ENCODE measurements around the gene SSTR4.
"Not testable (repeated sequence)": the region's sequence is repeated elsewhere in the genome, so short reads cannot be mapped to it uniquely, and the experiment has no call there.

SSTR4 gene, protein sequence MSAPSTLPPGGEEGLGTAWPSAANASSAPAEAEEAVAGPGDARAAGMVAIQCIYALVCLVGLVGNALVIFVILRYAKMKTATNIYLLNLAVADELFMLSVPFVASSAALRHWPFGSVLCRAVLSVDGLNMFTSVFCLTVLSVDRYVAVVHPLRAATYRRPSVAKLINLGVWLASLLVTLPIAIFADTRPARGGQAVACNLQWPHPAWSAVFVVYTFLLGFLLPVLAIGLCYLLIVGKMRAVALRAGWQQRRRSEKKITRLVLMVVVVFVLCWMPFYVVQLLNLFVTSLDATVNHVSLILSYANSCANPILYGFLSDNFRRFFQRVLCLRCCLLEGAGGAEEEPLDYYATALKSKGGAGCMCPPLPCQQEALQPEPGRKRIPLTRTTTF

GRCh38 chr20:23034721-23035671, at the start of gene SSTR4:
Gene SSTR4 (plus strand): TSS chr20:23035312. CDS start chr20:23035484, 172 bp downstream.
- no peak for DNase-seq (ENCODE audit: extremely low read depth, low read depth)
- TF ChIP-seq, protein P1, sequence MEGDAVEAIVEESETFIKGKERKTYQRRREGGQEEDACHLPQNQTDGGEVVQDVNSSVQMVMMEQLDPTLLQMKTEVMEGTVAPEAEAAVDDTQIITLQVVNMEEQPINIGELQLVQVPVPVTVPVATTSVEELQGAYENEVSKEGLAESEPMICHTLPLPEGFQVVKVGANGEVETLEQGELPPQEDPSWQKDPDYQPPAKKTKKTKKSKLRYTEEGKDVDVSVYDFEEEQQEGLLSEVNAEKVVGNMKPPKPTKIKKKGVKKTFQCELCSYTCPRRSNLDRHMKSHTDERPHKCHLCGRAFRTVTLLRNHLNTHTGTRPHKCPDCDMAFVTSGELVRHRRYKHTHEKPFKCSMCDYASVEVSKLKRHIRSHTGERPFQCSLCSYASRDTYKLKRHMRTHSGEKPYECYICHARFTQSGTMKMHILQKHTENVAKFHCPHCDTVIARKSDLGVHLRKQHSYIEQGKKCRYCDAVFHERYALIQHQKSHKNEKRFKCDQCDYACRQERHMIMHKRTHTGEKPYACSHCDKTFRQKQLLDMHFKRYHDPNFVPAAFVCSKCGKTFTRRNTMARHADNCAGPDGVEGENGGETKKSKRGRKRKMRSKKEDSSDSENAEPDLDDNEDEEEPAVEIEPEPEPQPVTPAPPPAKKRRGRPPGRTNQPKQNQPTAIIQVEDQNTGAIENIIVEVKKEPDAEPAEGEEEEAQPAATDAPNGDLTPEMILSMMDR (IDR thresholded peaks at IDR 0.05; ENCODE audit: low read depth, low read length, missing control alignments), result no peak
- H3K4me3 ChIP-seq (replicated peaks; ENCODE audit: low read depth, low read length), result no peak within 1 kb of the TSS

- H3K4me3 ChIP-seq (replicated peaks; ENCODE audit: low read depth, low read length), result no peak overlapping the region
- DNase-seq (ENCODE audit: extremely low read depth, low read depth), result no peak
- TF ChIP-seq, protein P1 (IDR thresholded peaks at IDR 0.05; ENCODE audit: low read depth, low read length, missing control alignments), result no peak
These were observed 48.5 kb upstream of the SSTR4 start for GRCh38 chr20:22986601-22987000.

DNA sequence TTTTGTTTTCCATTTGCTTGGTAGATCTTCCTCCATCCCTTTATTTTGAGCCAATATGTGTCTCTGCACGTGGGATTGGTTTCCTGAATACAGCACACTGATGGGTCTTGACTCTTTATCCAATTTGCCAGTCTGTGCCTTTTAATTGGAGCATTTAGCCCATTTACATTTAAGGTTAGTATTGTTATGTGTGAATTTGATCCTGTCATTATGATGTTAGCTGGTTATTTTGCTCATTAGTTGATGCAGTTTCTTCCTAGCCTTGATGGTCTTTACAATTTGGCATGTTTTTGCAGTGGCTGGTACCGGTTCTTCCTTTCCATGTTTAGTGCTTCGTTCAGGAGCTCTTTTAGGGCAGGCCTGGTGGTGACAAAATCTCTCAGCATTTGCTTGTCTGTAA, 43.7 kb upstream of the SSTR4 start:
- not testable (repeated sequence) for DNase-seq (ENCODE audit: extremely low read depth, low read depth); H3K4me3 ChIP-seq (replicated peaks; ENCODE audit: low read depth, low read length)

DNA sequence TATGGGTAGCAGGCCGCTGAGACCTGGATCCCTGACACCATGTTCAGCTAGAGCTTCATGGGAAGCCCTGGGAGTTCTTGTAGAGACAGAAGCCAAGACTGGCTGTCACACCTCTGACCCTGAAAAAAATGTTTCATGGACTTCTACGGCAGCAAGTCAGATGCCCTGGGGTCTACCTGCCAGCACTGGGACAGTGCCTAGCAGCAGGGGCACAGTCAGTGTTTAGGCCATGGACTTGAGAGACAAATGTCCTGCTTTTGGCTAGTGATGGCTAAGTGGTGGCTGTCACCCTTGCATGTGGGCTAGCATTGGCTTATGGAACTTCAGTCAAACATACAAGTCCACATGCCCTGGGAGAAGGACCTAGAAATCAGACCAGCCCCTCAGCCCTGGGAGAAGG, 41.3 kb upstream of the SSTR4 start:
- no peak overlapping the region for H3K4me3 ChIP-seq (replicated peaks; ENCODE audit: low read depth, low read length)
- no peak for DNase-seq (ENCODE audit: extremely low read depth, low read depth)
- TF ChIP-seq, protein P1 (IDR thresholded peaks at IDR 0.05; ENCODE audit: low read depth, low read length, missing control alignments), result no peak

- no peak overlapping the region for H3K4me3 ChIP-seq (replicated peaks; ENCODE audit: low read depth, low read length)
- DNase-seq (ENCODE audit: extremely low read depth, low read depth), result no peak
- TF ChIP-seq, protein P1 (IDR thresholded peaks at IDR 0.05; ENCODE audit: low read depth, low read length, missing control alignments), result no peak
These were observed 39.2 kb upstream of the SSTR4 start for GRCh38 chr20:22995923-22996322.

DNA sequence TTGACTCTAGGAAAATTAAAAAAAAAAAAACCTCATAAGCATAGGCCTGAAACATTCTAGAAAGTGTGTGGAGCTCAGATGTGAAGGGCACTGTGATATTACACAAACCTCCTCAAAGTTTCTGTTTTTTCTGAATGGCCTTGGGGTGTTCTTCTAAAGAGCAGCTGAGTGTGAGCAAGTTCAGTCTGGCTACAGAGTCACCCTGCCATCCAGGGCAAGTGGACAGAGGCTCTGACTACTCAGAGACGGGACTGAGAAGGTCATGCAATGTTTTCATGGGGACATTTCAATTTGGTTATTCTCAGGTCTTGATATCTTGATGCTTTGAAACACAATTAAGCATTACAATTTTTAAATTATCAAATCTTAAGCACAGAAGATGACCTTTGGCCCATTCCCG, 36.6 kb upstream of the SSTR4 start:
- TF ChIP-seq, protein P1 (IDR thresholded peaks at IDR 0.05; ENCODE audit: low read depth, low read length, missing control alignments), result no peak
- DNase-seq (ENCODE audit: extremely low read depth, low read depth), result no peak

GRCh38 chr20:22999756-23000155, 35.4 kb upstream of the SSTR4 start:
- no peak for DNase-seq (ENCODE audit: extremely low read depth, low read depth)
- no peak overlapping the region for H3K4me3 ChIP-seq (replicated peaks; ENCODE audit: low read depth, low read length)
- TF ChIP-seq, protein P1 (IDR thresholded peaks at IDR 0.05; ENCODE audit: low read depth, low read length, missing control alignments), result no peak

More for the DNA sequence above, 36.6 kb upstream of the SSTR4 start:
- H3K4me3 ChIP-seq (replicated peaks; ENCODE audit: low read depth, low read length), result no peak overlapping the region

All from HFF-Myc (cell line).